HepG2 (cell line): ENCODE results near the gene LTA4H. TPM values are rescaled to one million over a fixed set of nuclear protein-coding genes. Genes with fewer than 3 reads are reported as not detected.
A peak's percentile ranks its signal among the peaks of the same experiment; 100 is the strongest.

Experiments
- BATF2 ChIP-seq: sonication (generic); formaldehyde crosslinking; IDR thresholded peaks from 2 replicates; pipeline ENCODE4 v1.8.0; 2022; ENCODE audit warnings: mild to moderate bottlenecking, missing genetic modification reagents, moderate library complexity
- CREB3 ChIP-seq: sonication (generic); formaldehyde crosslinking; IDR thresholded peaks from 2 replicates; pipeline ENCODE4 v1.5.0; 2020; ENCODE audit warnings: missing genetic modification reagents
- DMTF1 ChIP-seq: sonication (generic); formaldehyde crosslinking; IDR thresholded peaks from 2 replicates; pipeline ENCODE4 v1.4.0; 2020; ENCODE audit warnings: mild to moderate bottlenecking, missing genetic modification reagents
- KAT7 ChIP-seq: IDR thresholded peaks from 2 replicates; pipeline ENCODE4 v1.6.1; 2018; ENCODE audit warnings: borderline replicate concordance, missing compliant biosample characterization
- KLF12 ChIP-seq: sonication (generic); formaldehyde crosslinking; IDR thresholded peaks from 2 replicates; pipeline ENCODE4 v1.4.0; 2020; ENCODE audit warnings: missing genetic modification reagents, borderline replicate concordance
- MAFG ChIP-seq: sonication (generic); formaldehyde crosslinking; IDR thresholded peaks from 2 replicates; pipeline ENCODE4 v1.5.1; 2020; ENCODE audit warnings: mild to moderate bottlenecking, missing genetic modification reagents
- NR1H2 ChIP-seq: sonication (generic); formaldehyde crosslinking; IDR thresholded peaks from 2 replicates; pipeline ENCODE4 v1.8.1; 2022; ENCODE audit warnings: low read depth, missing genetic modification reagents, borderline replicate concordance
- RNF219 ChIP-seq: sonication (generic); formaldehyde crosslinking; IDR thresholded peaks from 2 replicates; pipeline ENCODE4 v1.5.0; 2020; ENCODE audit warnings: mild to moderate bottlenecking, missing genetic modification reagents
- ZFX ChIP-seq: sonication (generic); formaldehyde crosslinking; IDR thresholded peaks from 2 replicates; pipeline ENCODE4 v1.4.0; 2020; ENCODE audit warnings: mild to moderate bottlenecking, low read depth, missing genetic modification reagents, moderate library complexity
- ZNF407 ChIP-seq: sonication (generic); formaldehyde crosslinking; IDR thresholded peaks from one replicate; pipeline ENCODE4 v1.5.1; 2020; ENCODE audit warnings: mild to moderate bottlenecking, missing genetic modification reagents; ENCODE audit errors: not compliant biosample characterization
- ZNF616 ChIP-seq: sonication (generic); formaldehyde crosslinking; IDR thresholded peaks from 2 replicates; pipeline ENCODE4 v1.5.0; 2020; ENCODE audit warnings: low read depth, mild to moderate bottlenecking, missing genetic modification reagents
- ZNF879 ChIP-seq: sonication (generic); formaldehyde crosslinking; IDR thresholded peaks from 2 replicates; pipeline ENCODE4 v1.8.1; 2023; ENCODE audit warnings: missing genetic modification reagents
- polyA plus RNA-seq, 8 experiments: library from polyadenylated mRNA; depleted of rRNA in 3 of 8; stranded (reverse) in 7 of 8; unstranded in 1 of 8; fragments of >200 nt; fragmentation: Illumina TruSeq in 4 of 8; extraction: Trizol in 4 of 8; gene quantifications; 2 replicates each; pipeline versions ENCODE4 v1.2.1 to v1.2.3, GENCODE V29; 2011 to 2016; ENCODE audit warnings: low read depth in 4 of 8, missing spikeins in 1 of 8, mixed read lengths in 1 of 8; ENCODE audit not compliant: insufficient read depth in 1 of 8
- total RNA-seq, 5 experiments: library from RNA; depleted of rRNA; stranded (reverse); fragments of >200 nt; fragmentation: Illumina TruSeq; extraction: Trizol; gene quantifications; 2 replicates each; pipeline ENCODE4 v1.2.3, GENCODE V29; 2016; ENCODE audit warnings: low read depth in 1 of 5

The LTA4H gene
- total and polyA plus RNA-seq, 2 of the 13 experiments (the other 11 are each of a cell fraction or from before 2014, with no cell fraction given), result 87.5 to 90.4 TPM

GRCh38 chr12:96035283-96036236 is at the start of gene LTA4H (continued):
- TF ChIP-seq ZNF407 (CRISPR knock-in tag) (no peak), ZFX (CRISPR knock-in tag) (peak; percentile 66), MAFG (CRISPR knock-in tag) (no peak), RNF219 (CRISPR knock-in tag) (no peak), KAT7 (CRISPR knock-in tag) (peak; percentile 92), DMTF1 (CRISPR knock-in tag) (no peak), BATF2 (CRISPR knock-in tag) (no peak), ZNF879 (no peak; the same call in 1 of the 2 replicates), KLF12 (CRISPR knock-in tag) (peak; percentile 94), NR1H2 (CRISPR knock-in tag) (no peak), ZNF616 (CRISPR knock-in tag) (0 out of 2 replicates have a peak, but pooled peaks have one; percentile 16), CREB3 (CRISPR knock-in tag) (no peak)
